OCI-LY1 (cell line): Measurements from ENCODE around the gene GIMAP7.
"Not testable (repeated sequence)": the region's sequence is repeated elsewhere in the genome, so short reads cannot be mapped to it uniquely, and the experiment has no call there.

Experiments
- H2AFZ ChIP-seq: fragments of 200-600 bp; sonication (generic), shearing (Covaris generic); 2 replicates; pipeline ENCODE4 v1.6.0; 2014; ENCODE audit warnings: antibody characterized with exemption, mild to moderate bottlenecking, low read length
- H3F3A ChIP-seq: fragments of 200-600 bp; sonication (generic), shearing (Covaris generic); 2 replicates; pipeline ENCODE4 v1.6.0; 2014; ENCODE audit warnings: mild to moderate bottlenecking, antibody characterized with exemption, low read length, moderate library complexity; ENCODE audit not compliant: insufficient read depth
- H3K27ac ChIP-seq: fragments of 200-600 bp; sonication (generic); 2 replicates; pipeline ENCODE4 v1.5.1; 2014; ENCODE audit warnings: low read length, mixed run types, mild to moderate bottlenecking, low read depth; ENCODE audit not compliant: poor library complexity, severe bottlenecking
- H3K27me3 ChIP-seq: fragments of 200-600 bp; sonication (generic); 2 replicates; pipeline ENCODE4 v1.6.0; 2014; ENCODE audit warnings: antibody characterized with exemption, mild to moderate bottlenecking, low read length, moderate library complexity; ENCODE audit not compliant: insufficient read depth
- H3K36me3 ChIP-seq: fragments of 200-600 bp; sonication (generic); 2 replicates; pipeline ENCODE4 v1.6.1; 2014; ENCODE audit warnings: mild to moderate bottlenecking, antibody characterized with exemption, low read length, moderate library complexity, mixed read lengths; ENCODE audit not compliant: insufficient read depth
- H3K4me1 ChIP-seq: fragments of 200-600 bp; sonication (generic); 2 replicates; pipeline ENCODE4 v1.5.1; 2014; ENCODE audit warnings: mild to moderate bottlenecking, low read length, moderate library complexity; ENCODE audit not compliant: insufficient read depth, severe bottlenecking
- H3K4me2 ChIP-seq: fragments of 200-600 bp; sonication (generic), shearing (Covaris generic); 2 replicates; pipeline ENCODE4 v1.6.1; 2014; ENCODE audit warnings: low read length
- H3K4me3 ChIP-seq: fragments of 200-600 bp; sonication (generic); 2 replicates; pipeline ENCODE4 v1.5.1; 2014; ENCODE audit warnings: low read length, low read depth, mild to moderate bottlenecking, mixed read lengths; ENCODE audit not compliant: poor library complexity, severe bottlenecking
- H3K79me2 ChIP-seq: fragments of 200-600 bp; shearing (Covaris generic); 2 replicates; pipeline ENCODE4 v1.6.1; 2016; ENCODE audit warnings: mixed run types, low read length, mixed read lengths; ENCODE audit not compliant: insufficient read depth
- H3K9ac ChIP-seq: fragments of 200-600 bp; sonication (generic), shearing (Covaris generic); 2 replicates; pipeline ENCODE4 v1.6.1; 2014; ENCODE audit warnings: mild to moderate bottlenecking, low read length, mixed read lengths
- H3K9me2 ChIP-seq: fragments of 200-600 bp; sonication (generic), shearing (Covaris generic); 2 replicates; pipeline ENCODE4 v1.6.1; 2014; ENCODE audit warnings: low read depth, mild to moderate bottlenecking, low read length, mixed read lengths
- H3K9me3 ChIP-seq: fragments of 200-600 bp; shearing (Covaris generic); 2 replicates; pipeline ENCODE4 v1.6.1; 2014; ENCODE audit warnings: low read length, mixed read lengths
- H4K20me1 ChIP-seq: fragments of 200-600 bp; sonication (generic), shearing (Covaris generic); 2 replicates; pipeline ENCODE4 v1.6.0; 2016; ENCODE audit warnings: mild to moderate bottlenecking, low read length; ENCODE audit not compliant: insufficient read depth
- EZH2 ChIP-seq: fragments of 200-600 bp; sonication (generic), shearing (Covaris generic); IDR thresholded peaks from 2 replicates; pipeline ENCODE4 v1.8.0; 2017; ENCODE audit warnings: borderline replicate concordance, mixed run types, mild to moderate bottlenecking, antibody characterized with exemption, low read length, moderate library complexity, mixed read lengths
- TF ChIP-seq, protein P1 (sequence below): fragments of 200-600 bp; sonication (generic), shearing (Covaris generic); IDR thresholded peaks from 2 replicates; pipeline ENCODE4 v1.5.1; 2017; ENCODE audit warnings: mild to moderate bottlenecking, antibody characterized with exemption, low read length, moderate library complexity, mixed read lengths

Gene GIMAP7

DNA sequence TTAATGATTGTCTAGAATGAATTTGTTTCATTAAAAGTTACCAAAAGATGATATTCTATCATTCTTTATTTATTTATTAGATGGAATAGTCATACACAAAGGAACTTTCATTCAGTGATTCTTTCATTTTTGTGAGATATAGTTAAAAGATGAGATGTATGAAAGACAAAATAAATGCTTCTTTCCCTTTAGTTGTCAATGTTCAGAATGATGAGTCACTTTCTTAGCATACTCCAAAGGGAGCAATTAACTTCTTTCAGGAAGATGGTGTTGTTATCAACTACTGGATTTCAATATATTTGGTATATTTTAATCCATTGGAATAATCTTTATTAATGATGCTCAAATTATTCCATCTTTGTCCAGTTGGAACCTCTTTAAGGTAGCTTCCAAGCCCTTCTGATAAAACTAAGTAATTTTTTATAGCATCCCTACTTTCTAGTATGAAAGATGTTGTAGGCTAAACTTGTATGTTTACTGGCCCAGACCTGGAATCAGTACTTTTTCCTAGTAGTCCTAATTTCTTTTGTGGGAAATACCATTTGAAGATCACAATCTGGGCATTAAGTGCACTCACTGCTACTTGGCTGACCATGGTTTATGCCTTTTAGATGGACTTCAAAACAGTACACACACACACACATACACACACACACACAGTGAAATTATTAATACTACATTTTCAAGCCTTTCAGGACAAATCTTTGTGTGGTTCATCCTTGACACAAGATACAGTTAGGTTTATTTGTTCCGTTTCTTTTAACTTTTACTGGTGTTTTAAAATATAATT is 2.5 kb downstream of the GIMAP7 start:
- Histone ChIP-seq H3K4me2 (no peak overlapping the region), H2AFZ (no peak overlapping the region), H3K4me3 (no peak overlapping the region), H3K9me2 (peaks cover 2% of the 10 kb centered on the region; the same call in 1 of the 2 replicates), H3K27ac (no peak overlapping the region), H3K27me3 (no peaks in the 10 kb centered on the region; the same call in 1 of the 2 replicates), H3F3A (no peaks in the 10 kb centered on the region), H3K9me3 (no peaks in the 10 kb centered on the region), H4K20me1 (no peaks in the 10 kb centered on the region), H3K4me1 (no peaks in the 10 kb centered on the region), H3K9ac (no peak overlapping the region), H3K79me2 (no peaks in the 10 kb centered on the region), H3K36me3 (no peaks in the 10 kb centered on the region)
- TF ChIP-seq, protein P1, sequence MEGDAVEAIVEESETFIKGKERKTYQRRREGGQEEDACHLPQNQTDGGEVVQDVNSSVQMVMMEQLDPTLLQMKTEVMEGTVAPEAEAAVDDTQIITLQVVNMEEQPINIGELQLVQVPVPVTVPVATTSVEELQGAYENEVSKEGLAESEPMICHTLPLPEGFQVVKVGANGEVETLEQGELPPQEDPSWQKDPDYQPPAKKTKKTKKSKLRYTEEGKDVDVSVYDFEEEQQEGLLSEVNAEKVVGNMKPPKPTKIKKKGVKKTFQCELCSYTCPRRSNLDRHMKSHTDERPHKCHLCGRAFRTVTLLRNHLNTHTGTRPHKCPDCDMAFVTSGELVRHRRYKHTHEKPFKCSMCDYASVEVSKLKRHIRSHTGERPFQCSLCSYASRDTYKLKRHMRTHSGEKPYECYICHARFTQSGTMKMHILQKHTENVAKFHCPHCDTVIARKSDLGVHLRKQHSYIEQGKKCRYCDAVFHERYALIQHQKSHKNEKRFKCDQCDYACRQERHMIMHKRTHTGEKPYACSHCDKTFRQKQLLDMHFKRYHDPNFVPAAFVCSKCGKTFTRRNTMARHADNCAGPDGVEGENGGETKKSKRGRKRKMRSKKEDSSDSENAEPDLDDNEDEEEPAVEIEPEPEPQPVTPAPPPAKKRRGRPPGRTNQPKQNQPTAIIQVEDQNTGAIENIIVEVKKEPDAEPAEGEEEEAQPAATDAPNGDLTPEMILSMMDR, result no peak
- TF ChIP-seq EZH2, result no peak

DNA sequence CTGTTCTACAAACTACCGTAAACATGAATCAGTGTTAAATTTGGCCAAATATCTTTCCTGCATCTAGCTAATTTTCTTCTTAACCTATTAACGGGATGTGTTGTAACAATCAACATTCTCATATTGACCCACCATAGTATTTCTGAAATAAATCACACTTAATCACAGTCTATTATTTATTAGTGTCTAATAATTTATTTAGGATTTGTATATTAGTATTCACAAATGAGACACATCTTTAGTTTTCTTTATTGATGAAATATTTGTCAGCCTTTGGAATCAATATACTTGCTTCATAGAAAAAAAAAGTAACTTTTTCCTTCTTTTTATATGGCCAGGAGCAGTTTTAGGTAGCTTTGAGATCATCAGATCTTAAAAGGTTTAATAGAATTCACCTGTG is 4.6 kb downstream of the GIMAP7 start:
- Histone ChIP-seq H3K9me2 (peaks cover 2% of the 10 kb centered on the region; the same call in 1 of the 2 replicates), H4K20me1 (no peaks in the 10 kb centered on the region), H3K79me2 (no peaks in the 10 kb centered on the region), H3K4me2 (no peak overlapping the region), H3F3A (no peaks in the 10 kb centered on the region), H3K4me3 (no peak overlapping the region), H3K36me3 (no peaks in the 10 kb centered on the region), H2AFZ (no peak overlapping the region), H3K9me3 (no peaks in the 10 kb centered on the region), H3K9ac (no peak overlapping the region), H3K4me1 (no peaks in the 10 kb centered on the region), H3K27me3 (no peaks in the 10 kb centered on the region; the same call in 1 of the 2 replicates), H3K27ac (no peak overlapping the region)
- no peak for TF ChIP-seq EZH2
- TF ChIP-seq, protein P1, result no peak

DNA sequence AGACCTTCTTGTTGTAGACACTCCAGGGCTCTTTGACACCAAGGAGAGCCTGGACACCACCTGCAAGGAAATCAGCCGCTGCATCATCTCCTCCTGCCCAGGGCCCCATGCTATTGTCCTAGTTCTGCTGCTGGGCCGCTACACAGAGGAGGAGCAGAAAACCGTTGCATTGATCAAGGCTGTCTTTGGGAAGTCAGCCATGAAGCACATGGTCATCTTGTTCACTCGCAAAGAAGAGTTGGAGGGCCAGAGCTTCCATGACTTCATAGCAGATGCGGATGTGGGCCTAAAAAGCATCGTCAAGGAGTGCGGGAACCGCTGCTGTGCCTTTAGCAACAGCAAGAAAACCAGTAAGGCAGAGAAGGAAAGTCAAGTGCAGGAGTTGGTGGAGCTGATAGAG is 5.5 kb downstream of the GIMAP7 start:
- TF ChIP-seq EZH2, result no peak
- TF ChIP-seq, protein P1, result no peak
- no peaks in the 10 kb centered on the region for H3K4me1 ChIP-seq
- no peaks in the 10 kb centered on the region for H4K20me1 ChIP-seq
- H3K9ac ChIP-seq, result no peak overlapping the region
- H3K27ac ChIP-seq, result no peak overlapping the region
- peaks cover 2% of the 10 kb centered on the region; the same call in 1 of the 2 replicates for H3K9me2 ChIP-seq
- H3K4me3 ChIP-seq, result no peak overlapping the region
- H3F3A ChIP-seq, result no peaks in the 10 kb centered on the region
- no peaks in the 10 kb centered on the region for H3K36me3 ChIP-seq
- H3K79me2 ChIP-seq, result no peaks in the 10 kb centered on the region
- H3K9me3 ChIP-seq, result no peaks in the 10 kb centered on the region
- H3K4me2 ChIP-seq, result no peak overlapping the region
- no peaks in the 10 kb centered on the region; the same call in 1 of the 2 replicates for H3K27me3 ChIP-seq
- no peak overlapping the region; the same call in 1 of the 2 replicates for H2AFZ ChIP-seq

DNA sequence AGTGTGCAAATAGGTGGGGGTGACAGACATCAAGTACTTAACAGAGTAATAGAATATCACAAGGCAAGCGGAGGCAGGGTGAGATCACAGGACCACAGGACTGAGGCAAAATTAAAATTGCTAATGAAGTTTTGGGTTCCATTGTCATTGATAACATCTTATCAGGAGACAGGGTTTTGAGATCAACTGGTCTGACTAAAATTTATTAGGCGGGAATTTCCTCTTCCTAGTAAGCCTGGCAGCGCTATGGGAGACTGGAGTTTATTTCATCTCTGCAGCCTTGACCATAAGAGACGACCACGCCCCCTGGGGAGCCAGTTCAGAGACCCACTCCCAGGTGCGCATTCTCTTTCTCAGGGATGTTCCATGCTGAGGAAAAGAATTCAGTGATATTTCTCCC is 8.3 kb downstream of the GIMAP7 start:
- not testable (repeated sequence) for H3K79me2 ChIP-seq, H3K9me3 ChIP-seq, H3K9ac ChIP-seq, H4K20me1 ChIP-seq, H3K36me3 ChIP-seq, H3K27ac ChIP-seq, H3F3A ChIP-seq, H3K4me2 ChIP-seq, H2AFZ ChIP-seq, H3K4me3 ChIP-seq, H3K4me1 ChIP-seq, H3K9me2 ChIP-seq, H3K27me3 ChIP-seq
